IPS DF 6.9 (cell line): ENCODE data around the gene KLF16.
A peak's percentile ranks its signal among the peaks of the same experiment; 100 is the strongest.

Experiments used
- DNase-seq: peaks from one replicate; pipeline ENCODE4 v3.0.0-alpha.2; 2013; ENCODE audit warnings: low read depth, low spot score
- H3K27ac ChIP-seq: one replicate; pipeline ENCODE4 v1.5.1; 2013; ENCODE audit warnings: low read length, control low read depth
- H3K27me3 ChIP-seq: 2 replicates; pipeline ENCODE4 v1.6.1; 2013; ENCODE audit warnings: mild to moderate bottlenecking, low read length; ENCODE audit not compliant: control insufficient read depth, insufficient read depth
- H3K36me3 ChIP-seq: 2 replicates; pipeline ENCODE4 v1.6.1; 2013; ENCODE audit warnings: low read length; ENCODE audit not compliant: control insufficient read depth, insufficient read depth
- H3K4me1 ChIP-seq: 2 replicates; pipeline ENCODE4 v1.6.1; 2013; ENCODE audit warnings: low read length; ENCODE audit not compliant: control insufficient read depth, insufficient read depth
- H3K4me3 ChIP-seq: 2 replicates; pipeline ENCODE4 v1.5.1; 2013; ENCODE audit warnings: mild to moderate bottlenecking, low read length
- H3K9me3 ChIP-seq: 2 replicates; pipeline ENCODE4 v1.6.1; 2013; ENCODE audit warnings: low read length, inconsistent platforms; ENCODE audit not compliant: control insufficient read depth, insufficient read depth
- WGBS: extraction: QIAGEN DNeasy Blood & Tissue Kit; methylation state at CpG from one replicate; pipeline ENCODE4 v1.1.7; 2013; ENCODE audit warnings: mixed read lengths, missing lambda C conversion rate; ENCODE audit not compliant: insufficient read length, insufficient coverage; 5-methylcytosine and 5-hydroxymethylcytosine counted together

KLF16 gene

GRCh38 chr19:1863328-1863637 is at the start of gene KLF16:
KLF16 (minus strand) TSS chr19:1863579; CDS start chr19:1863497, 82 bp downstream.
- no peak for DNase-seq
- H3K27me3 ChIP-seq: no peaks in the 10 kb centered on the region
- no peak within 1 kb of the TSS for H3K27ac ChIP-seq
- no CpG with 5 or more reads among the region's 63 CpGs for WGBS
- H3K4me1 ChIP-seq: peaks cover 19% of the 10 kb centered on the region
- H3K9me3 ChIP-seq: no peaks in the 10 kb centered on the region
- peak within 1 kb of the TSS; percentile 95 for H3K4me3 ChIP-seq
- no peaks in the 10 kb centered on the region; the same call in 1 of the 2 replicates for H3K36me3 ChIP-seq

GRCh38 chr19:1912760-1913505 is 49.6 kb upstream of the KLF16 start:
- no peak overlapping the region for H3K4me3 ChIP-seq
- H3K27me3 ChIP-seq: no peaks in the 10 kb centered on the region
- H3K4me1 ChIP-seq: no peaks in the 10 kb centered on the region
- no peaks in the 10 kb centered on the region for H3K9me3 ChIP-seq
- H3K27ac ChIP-seq: no peak overlapping the region
- no peak for DNase-seq
- no CpG with 5 or more reads among the region's 77 CpGs for WGBS
- peaks cover 33% of the 10 kb centered on the region; the same call in 1 of the 2 replicates for H3K36me3 ChIP-seq

GRCh38 chr19:1911995-1912394 is 48.6 kb upstream of the KLF16 start:
- no peak overlapping the region for H3K27ac ChIP-seq
- DNase-seq: no peak
- no peaks in the 10 kb centered on the region for H3K27me3 ChIP-seq
- H3K36me3 ChIP-seq: peaks cover 31% of the 10 kb centered on the region; the same call in 1 of the 2 replicates
- WGBS: no CpG with 5 or more reads among the region's 37 CpGs
- H3K4me1 ChIP-seq: no peaks in the 10 kb centered on the region
- H3K9me3 ChIP-seq: no peaks in the 10 kb centered on the region
- no peak overlapping the region for H3K4me3 ChIP-seq

- no CpG with 5 or more reads among the region's 13 CpGs for WGBS
- Histone ChIP-seq H3K4me3 (no peak overlapping the region), H3K36me3 (peaks cover 31% of the 10 kb centered on the region; the same call in 1 of the 2 replicates), H3K4me1 (no peaks in the 10 kb centered on the region), H3K27ac (no peak overlapping the region), H3K27me3 (no peaks in the 10 kb centered on the region), H3K9me3 (no peaks in the 10 kb centered on the region)
- DNase-seq: no peak
Observed at GRCh38 chr19:1911098-1911497, 47.7 kb upstream of the KLF16 start.

GRCh38 chr19:1910177-1910576 is 46.8 kb upstream of the KLF16 start:
- DNase-seq: no peak
- Histone ChIP-seq H3K36me3 (peaks cover 31% of the 10 kb centered on the region; the same call in 1 of the 2 replicates), H3K27ac (no peak overlapping the region)

GRCh38 chr19:1909761-1910080 is 46.3 kb upstream of the KLF16 start:
- Histone ChIP-seq H3K9me3 (no peaks in the 10 kb centered on the region), H3K27ac (no peak overlapping the region), H3K4me1 (no peaks in the 10 kb centered on the region), H3K36me3 (peaks cover 31% of the 10 kb centered on the region; the same call in 1 of the 2 replicates), H3K4me3 (no peak overlapping the region), H3K27me3 (no peaks in the 10 kb centered on the region)
- no peak for DNase-seq
- WGBS: no CpG with 5 or more reads among the region's 10 CpGs

More at GRCh38 chr19:1910177-1910576, 46.8 kb upstream of the KLF16 start:
- H3K4me1 ChIP-seq: no peaks in the 10 kb centered on the region
- WGBS: no CpG with 5 or more reads among the region's 10 CpGs
- H3K27me3 ChIP-seq: no peaks in the 10 kb centered on the region
- no peak overlapping the region for H3K4me3 ChIP-seq
- no peaks in the 10 kb centered on the region for H3K9me3 ChIP-seq

- H3K27me3 ChIP-seq: no peaks in the 10 kb centered on the region
- peaks cover 22% of the 10 kb centered on the region; the same call in 1 of the 2 replicates for H3K36me3 ChIP-seq
- no peak overlapping the region for H3K27ac ChIP-seq
- DNase-seq: no peak
- WGBS: no CpG with 5 or more reads among the region's 13 CpGs
- H3K9me3 ChIP-seq: no peaks in the 10 kb centered on the region
- H3K4me1 ChIP-seq: peaks cover 3% of the 10 kb centered on the region; the same call in 1 of the 2 replicates
- H3K4me3 ChIP-seq: no peak overlapping the region
Observed at GRCh38 chr19:1908364-1908678, 44.9 kb upstream of the KLF16 start.

- no peak overlapping the region for H3K27ac ChIP-seq
- no CpG with 5 or more reads among the region's 43 CpGs for WGBS
- no peaks in the 10 kb centered on the region for H3K27me3 ChIP-seq
- H3K9me3 ChIP-seq: no peaks in the 10 kb centered on the region
- no peak for DNase-seq
- peaks cover 3% of the 10 kb centered on the region; the same call in 1 of the 2 replicates for H3K4me1 ChIP-seq
- peaks cover 17% of the 10 kb centered on the region; the same call in 1 of the 2 replicates for H3K36me3 ChIP-seq
- no peak overlapping the region for H3K4me3 ChIP-seq
Observed at GRCh38 chr19:1907563-1908363, 44.4 kb upstream of the KLF16 start.

- no CpG with 5 or more reads among the region's 10 CpGs for WGBS
- H3K4me1 ChIP-seq: peaks cover 3% of the 10 kb centered on the region; the same call in 1 of the 2 replicates
- H3K36me3 ChIP-seq: peaks cover 10% of the 10 kb centered on the region; the same call in 1 of the 2 replicates
- H3K9me3 ChIP-seq: no peaks in the 10 kb centered on the region
- no peak overlapping the region for H3K4me3 ChIP-seq
- no peak for DNase-seq
- no peak overlapping the region for H3K27ac ChIP-seq
- no peaks in the 10 kb centered on the region for H3K27me3 ChIP-seq
Observed at GRCh38 chr19:1906985-1907562, 43.7 kb upstream of the KLF16 start.

- H3K4me3 ChIP-seq: peak overlapping the region; percentile 64; the same call in 1 of the 2 replicates
- H3K9me3 ChIP-seq: no peaks in the 10 kb centered on the region
- peaks cover 3% of the 10 kb centered on the region; the same call in 1 of the 2 replicates for H3K4me1 ChIP-seq
- no CpG with 5 or more reads among the region's 15 CpGs for WGBS
- no peak overlapping the region for H3K27ac ChIP-seq
- H3K36me3 ChIP-seq: peaks cover 6% of the 10 kb centered on the region; the same call in 1 of the 2 replicates
- no peaks in the 10 kb centered on the region for H3K27me3 ChIP-seq
- DNase-seq: no peak
Observed at GRCh38 chr19:1905863-1906375, 42.5 kb upstream of the KLF16 start.
